Activated CD8-positive, alpha-beta memory T cell treated with anti-CD3 and anti-CD28 coated beads for 36 hours (primary cell): ENCODE results near the gene EGFLAM. TPM values are rescaled to one million over a fixed set of nuclear protein-coding genes. Genes with fewer than 3 reads are reported as not detected.

Source experiments
- CTCF ChIA-PET: fragments of 350-600 bp; sonication (Branson Sonifier 250); formaldehyde crosslinking; loops from one replicate; lab custom pipeline; 2021; ENCODE audit warnings: antibody characterized with exemption; lab: Charles Lee
- POLR2A ChIA-PET: fragments of 350-600 bp; sonication (Branson Sonifier 250); formaldehyde crosslinking; loops from one replicate; lab custom pipeline; 2021; ENCODE audit warnings: antibody characterized with exemption; lab: Charles Lee
- total RNA-seq, 2 experiments: library from RNA; stranded (reverse); gene quantifications; one replicate each; pipeline ENCODE4 v1.2.3, GENCODE V29; 2021

EGFLAM gene
- total RNA-seq, 2 experiments from 2014 or later: not detected

DNA sequence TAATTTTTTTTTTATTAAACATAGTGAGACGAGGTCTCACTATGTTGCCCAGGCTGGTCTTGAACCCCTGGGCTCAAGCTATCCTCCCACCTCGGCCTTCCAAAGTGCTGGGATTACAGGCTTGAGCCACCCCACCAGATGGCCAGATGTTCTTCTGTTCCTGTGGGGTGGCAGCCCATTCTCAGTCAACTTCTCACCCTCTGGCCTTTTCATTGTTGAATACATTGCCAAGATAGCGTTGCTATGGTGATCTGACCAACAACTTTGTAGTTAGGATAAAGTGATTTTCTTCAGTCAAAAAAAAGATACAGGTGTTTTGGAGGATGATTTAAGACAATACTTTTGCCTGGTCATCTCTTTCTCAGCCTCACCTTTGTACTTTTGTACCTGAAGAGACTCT is 109.1 kb downstream of the EGFLAM start:
- CTCF ChIA-PET: interaction anchor here (1.3 kb wide), 1 partner anchor 15 kb away, joined by 3 read pairs; no protein-coding TSS in a partner anchor

DNA sequence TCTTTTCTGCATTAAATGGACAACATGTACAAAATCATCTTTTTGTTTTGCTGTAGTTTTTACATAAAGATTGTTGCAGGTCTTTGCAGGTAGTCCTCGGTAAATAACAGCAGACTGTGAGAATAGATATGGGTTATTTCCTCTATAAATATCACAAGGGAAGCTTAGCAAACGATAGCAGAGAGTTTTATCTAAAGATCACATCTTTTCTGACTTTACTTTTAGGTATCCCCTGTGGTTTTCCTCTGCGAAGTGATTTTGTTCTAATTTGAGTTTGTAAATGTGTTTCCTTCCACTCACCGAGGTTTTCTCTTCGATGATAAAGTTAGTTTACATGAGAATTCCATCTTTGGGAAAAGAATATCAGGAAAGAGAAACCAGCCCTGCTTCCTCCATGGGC is 109.6 kb downstream of the EGFLAM start:
- POLR2A ChIA-PET: no interaction called here
- CTCF ChIA-PET: interaction anchor here (1.3 kb wide), 1 partner anchor 15 kb away, joined by 3 read pairs; no protein-coding TSS in a partner anchor

More for the DNA sequence above, 109.1 kb downstream of the EGFLAM start:
- POLR2A ChIA-PET: no interaction called here

DNA sequence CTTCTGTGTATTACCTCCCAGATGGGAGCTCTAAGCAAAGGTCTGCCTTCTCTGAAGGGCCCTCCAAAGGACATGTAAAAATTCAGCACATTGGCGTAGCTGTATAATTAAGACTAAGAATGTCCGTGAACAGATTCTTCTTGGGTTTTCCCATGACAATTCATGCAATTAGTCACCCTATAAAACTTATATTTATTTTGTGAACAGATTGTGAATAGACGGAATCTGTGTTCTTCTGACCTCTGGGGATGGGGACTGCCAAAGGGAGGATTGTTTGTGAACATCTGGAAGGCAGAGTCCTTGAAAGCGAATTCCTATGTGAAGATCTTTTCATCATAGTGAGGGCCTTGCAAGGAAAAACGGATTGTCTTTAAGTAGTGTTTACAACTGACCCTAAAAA is 111.3 kb downstream of the EGFLAM start:
- ChIA-PET POLR2A (no interaction called here), CTCF (no interaction called here)

DNA sequence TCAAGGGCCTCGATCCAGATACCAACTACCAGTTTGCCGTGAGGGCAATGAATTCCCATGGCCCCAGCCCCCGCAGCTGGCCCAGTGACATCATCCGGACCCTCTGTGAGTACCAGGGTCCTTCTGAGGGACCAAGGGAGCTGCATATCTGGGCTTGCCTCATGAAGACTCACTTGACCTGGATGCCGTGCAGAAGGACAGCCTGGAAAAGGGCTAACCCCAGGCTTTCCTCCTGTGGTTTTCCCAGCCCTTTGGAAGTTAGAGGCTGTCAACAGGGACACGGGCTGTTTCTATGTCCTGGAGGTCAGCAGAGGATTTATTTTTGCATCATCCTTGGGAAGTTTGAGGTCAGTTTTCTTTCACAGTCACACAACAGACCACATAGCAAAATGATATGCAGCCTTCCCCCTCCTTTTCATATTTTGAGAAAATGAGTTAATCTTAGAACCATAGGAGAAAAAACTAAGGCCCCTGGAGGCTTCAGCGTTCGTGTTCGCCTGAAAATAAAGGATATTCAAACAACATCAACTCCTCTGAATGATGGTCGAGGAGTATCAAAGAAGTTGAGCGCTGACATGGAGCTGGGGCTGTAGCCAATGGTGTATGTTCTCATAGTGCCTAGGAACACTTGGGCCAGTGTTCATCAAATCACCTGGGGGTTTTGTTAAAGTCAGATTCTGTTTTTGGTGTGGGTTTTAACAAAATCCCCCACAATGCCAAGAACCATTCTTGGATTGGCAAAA is 112.2 kb downstream of the EGFLAM start:
- ChIA-PET CTCF (no interaction called here), POLR2A (no interaction called here)

DNA sequence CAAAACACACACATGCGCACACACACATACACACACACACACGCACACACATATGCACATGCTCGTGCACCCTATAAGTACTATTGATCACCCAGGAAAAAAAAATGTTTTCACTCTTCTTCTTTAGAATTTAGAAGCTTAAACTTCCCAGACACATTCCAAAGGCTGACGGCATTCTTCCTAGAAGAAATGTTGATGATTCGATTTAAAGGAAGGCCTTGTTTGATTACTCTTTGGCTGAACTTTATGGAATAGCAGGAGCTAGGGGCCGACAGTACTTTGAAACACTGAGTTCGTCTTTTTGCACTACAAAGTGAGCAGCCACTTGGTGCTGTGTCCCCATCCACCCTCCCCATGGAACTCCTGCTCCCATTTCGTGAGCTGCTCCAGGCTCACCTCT is 113.2 kb downstream of the EGFLAM start:
- CTCF ChIA-PET: no interaction called here
- POLR2A ChIA-PET: no interaction called here

DNA sequence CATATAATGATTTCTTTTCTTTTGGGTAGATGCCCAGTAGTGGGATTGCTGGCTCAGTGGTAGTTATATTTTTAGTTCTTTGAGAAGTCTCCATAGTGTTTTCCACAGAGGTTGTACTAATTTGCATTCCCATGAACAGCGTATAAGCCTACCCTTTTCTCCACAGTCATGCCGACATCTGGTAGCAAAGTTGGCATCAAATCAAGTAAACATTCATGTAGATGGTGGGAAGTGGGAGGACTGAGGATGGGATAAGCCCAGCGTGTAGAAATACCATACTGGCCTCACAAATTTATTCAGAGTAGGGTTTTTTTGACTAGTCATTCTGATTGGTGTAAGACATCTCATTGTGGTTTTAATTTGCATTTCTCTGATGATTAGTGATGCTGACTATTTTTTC is 115.4 kb downstream of the EGFLAM start:
- CTCF ChIA-PET: no interaction called here

DNA sequence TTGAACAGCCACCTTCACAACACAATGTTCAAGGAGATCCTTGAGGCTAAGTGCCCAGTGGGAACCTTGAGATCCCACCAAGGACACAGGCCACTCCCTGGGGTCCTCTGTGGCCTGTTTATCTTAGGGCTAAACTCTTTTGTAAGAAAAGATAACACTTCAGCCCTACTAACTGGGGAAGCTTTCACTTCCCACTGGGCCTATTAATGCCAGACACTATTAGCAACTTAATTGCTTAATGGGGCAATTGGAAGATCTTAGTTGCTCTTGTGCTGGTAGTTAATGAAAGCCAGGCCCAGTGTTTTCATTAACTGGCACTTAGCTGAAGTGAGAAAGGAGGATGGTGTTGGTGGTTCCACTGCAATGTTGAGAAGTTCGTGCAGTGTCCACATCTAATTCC is 117.1 kb downstream of the EGFLAM start:
- ChIA-PET POLR2A (no interaction called here), CTCF (no interaction called here)

More for the DNA sequence above, 115.4 kb downstream of the EGFLAM start:
- POLR2A ChIA-PET: no interaction called here

DNA sequence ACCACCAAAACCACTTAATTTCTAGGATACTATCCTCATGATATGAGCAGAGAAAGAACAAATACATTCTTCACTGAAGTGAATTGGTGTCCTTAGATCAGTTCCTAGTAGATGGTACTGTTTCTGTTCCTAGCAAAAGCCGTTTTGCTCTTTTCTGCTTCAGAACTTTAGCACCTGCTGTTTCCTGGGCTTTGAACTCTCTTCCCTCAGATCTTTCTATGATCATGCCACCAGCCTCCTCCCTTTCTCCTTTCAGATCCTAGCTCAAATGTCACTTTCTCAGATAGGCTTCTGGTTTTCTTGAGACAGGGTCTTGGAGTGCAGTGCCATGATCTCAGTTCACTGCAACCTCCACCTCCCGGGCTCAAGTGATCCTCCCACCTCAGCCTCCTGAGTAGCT is 118.0 kb downstream of the EGFLAM start:
- CTCF ChIA-PET: no interaction called here
- POLR2A ChIA-PET: no interaction called here

DNA sequence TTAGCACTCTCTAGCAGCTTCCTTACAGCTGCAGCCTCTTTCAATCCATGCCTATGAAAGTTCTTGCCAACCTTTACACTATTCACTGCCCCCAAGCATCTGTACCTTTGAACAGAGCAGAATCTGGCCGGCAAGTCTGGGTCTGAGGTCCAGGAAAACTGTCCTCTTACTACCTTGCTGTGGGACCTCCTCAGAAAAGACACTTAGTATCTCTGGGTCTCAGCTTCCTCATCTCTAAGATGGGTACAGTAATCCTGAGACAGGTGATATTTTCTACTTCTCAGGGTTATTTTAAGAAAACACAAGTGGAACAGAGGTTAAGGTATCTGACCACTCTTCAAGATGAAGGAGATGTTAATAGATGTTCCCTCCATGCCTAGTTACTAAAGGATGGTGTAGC is 120.2 kb downstream of the EGFLAM start:
- ChIA-PET CTCF (no interaction called here), POLR2A (no interaction called here)

DNA sequence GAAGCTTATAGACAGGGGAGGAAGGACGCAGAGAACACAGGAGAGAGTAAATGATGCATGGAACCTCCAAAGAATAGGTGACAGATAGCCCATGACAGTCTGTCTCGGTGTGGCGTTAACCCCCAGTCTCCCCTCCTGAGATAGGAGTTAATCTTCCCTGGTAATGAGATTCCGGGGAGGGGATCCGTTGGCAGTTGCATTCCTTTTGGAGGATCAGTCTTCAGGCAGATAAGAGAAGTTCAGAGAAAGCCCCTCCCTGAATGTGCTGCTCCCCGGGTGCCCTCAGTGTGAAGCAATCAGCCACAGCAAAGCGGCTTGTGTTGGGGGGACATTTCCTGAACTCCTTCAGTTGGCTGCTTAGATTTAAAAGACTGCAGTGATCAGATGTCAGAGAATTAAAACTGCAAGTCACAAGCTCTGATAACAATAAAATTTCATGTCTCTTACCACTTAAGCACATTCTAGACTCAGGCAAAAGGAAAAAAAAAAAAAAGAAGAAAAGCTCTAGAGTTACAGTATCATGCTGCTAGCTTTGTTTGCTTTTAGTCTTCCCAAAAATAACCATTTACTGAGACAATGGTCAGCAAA is 121.1 kb downstream of the EGFLAM start:
- ChIA-PET POLR2A (no interaction called here), CTCF (no interaction called here)

DNA sequence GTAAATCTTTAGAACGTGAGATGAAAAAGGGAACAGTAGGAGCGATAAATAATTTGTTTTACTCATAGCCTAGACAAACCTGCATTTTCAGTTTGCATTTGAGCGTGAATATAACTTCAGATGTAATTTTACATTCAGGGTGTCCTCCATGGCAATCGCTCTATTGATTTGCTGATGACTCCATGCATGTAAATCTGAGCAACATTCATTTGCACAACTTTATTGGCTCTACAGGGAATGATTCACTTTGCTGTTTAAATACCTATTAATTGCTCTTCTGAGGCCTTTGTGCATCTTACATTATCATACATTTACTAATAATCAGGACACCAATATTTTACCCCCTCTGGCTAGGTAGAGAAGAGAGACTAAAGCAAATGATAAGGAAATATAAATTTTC is 122.2 kb downstream of the EGFLAM start:
- ChIA-PET CTCF (no interaction called here), POLR2A (no interaction called here)

DNA sequence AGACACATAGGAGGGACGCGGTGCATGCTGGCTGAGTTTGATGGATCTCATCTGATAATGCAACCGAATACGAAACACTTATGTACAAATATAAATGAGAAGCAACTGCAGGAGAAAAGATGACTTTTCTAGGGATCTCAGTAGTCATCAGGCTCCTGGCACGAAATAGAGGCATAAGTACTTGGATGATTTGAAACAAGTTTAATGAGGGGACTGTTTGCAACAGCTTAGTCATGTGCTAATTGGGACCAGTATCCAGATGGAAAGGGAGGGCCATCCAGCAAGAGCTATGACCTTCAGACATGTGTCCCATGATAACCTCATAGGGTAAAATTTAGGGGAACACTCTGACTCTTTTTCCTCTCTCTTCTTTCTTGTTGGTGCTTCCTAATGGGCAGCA is 123.0 kb downstream of the EGFLAM start:
- ChIA-PET POLR2A (no interaction called here), CTCF (no interaction called here)

DNA sequence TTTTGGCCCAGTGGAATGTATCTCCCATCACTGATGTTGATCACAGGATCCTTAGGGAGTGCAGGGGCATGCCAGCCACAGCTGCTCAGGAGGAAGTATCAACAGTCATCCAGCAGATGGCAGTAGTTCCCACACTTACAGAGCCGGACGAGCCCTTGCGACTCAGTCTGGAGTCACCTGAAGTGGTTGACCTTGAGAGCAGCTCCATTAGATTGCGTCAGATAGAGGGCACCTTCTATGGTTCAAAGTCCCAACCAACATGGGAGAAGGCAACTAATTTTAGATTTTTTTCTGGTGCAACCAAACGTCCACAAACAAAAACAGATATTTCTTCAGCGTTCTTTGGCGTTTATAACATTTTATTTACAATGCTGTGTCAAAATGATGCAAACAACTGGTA is 124.5 kb downstream of the EGFLAM start:
- ChIA-PET CTCF (interaction anchor here (0.7 to 2.8 kb wide), 3 partner anchors 15 to 549 kb away, joined by 3 to 11 read pairs (median 4); no protein-coding TSS in a partner anchor), POLR2A (no interaction called here)

DNA sequence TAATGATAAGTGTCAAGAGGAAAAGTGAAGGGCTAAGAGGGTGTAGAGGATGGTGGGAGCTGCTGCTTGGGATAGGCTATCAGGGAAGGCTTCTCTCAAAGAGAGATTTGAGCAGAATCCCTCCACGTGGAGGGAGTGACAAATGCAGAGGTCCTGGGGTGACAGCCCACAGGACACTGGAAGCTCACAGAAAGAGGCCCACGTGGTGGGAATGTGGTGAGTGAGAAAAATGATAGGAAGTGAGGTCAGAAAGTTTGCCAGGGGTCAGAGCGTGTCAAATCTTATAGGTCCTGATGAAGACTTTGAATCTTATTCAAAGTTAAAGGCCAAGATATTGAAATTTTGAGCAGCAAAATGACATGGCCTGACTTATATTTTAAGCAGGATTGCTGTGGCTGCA is 125.3 kb downstream of the EGFLAM start:
- ChIA-PET POLR2A (no interaction called here), CTCF (interaction anchor here (2.8 kb wide), 1 partner anchor 426 kb away, joined by 11 read pairs; no protein-coding TSS in a partner anchor)

DNA sequence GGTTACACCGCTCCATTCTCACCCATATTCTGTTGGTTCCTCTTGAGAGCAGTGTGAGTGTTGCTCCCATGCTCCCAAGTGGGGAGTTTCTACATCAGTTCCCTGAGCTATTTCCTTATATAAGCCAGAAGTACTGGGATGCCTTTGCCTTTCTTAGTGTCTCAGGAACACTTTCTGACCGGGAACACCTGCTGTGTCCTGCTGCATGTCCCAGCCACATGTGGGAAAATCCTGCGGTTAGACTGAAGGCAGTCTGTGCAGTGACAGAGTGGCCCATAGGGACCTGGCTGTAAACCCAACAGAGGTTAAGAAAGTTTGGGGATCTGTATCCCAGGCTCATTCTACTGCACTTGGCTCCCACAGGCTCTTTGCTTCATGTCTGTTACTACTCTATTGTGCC is 126.0 kb downstream of the EGFLAM start:
- ChIA-PET CTCF (interaction anchor here (2.8 kb wide), 1 partner anchor 425 kb away, joined by 11 read pairs; no protein-coding TSS in a partner anchor), POLR2A (no interaction called here)

DNA sequence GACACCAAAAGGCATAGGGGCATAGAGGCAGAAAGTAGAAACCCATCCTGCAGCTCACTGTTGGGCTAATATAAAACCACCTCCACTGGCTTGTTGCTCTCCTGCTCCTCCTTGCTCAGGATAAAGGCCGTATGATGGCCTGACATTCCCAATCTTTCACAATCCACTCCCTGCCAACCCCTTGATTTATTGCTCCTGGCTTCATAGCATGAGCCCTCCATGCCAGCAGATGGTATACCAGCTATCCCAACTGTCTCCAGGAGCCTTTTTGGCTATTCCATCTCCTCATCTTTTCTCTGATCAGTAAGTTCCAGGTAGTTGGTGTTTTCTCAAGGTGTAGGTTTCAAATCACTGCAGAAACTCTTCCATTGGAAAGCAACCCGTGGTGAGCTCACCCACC is 128.8 kb downstream of the EGFLAM start:
- POLR2A ChIA-PET: no interaction called here
- CTCF ChIA-PET: no interaction called here

DNA sequence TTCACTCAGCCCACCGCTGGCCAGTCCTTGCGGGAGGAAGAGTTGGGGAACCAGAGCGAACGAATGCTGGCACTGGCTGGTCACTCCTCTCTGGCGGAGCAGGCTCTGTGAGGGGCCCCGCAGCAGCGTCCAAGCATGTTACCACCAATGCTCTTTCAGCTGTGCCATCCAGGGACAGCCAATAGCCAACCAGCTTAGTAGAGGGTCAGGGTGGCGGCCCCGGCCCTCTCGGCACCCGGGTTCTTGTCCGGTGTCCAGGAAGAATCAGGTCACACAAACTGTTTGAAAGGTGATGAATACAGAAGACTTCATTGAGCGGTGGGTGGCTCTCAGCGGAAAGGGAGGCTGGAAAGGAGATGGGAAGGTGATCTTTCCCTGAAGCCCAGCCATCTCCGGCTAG is 135.3 kb downstream of the EGFLAM start:
- POLR2A ChIA-PET: no interaction called here
- CTCF ChIA-PET: no interaction called here

DNA sequence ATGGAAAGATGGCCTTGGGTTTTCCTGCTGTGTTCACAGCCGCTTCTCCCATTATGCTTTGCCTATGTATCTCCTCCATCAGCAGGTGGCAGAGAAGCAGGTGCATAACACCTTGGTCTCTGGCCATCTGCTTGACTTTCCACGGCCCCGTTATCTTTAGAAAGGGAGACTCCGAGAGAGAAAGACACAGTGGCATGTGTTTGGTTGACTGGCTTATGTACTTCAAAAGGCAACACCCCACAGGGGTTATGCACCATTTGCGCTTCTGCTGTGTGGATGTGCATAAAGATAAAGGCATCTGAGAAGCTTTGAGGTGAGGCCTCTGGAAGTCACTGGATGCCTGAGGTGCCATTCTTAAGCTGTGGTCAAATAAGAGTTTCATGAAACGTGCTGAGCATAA is 138.4 kb downstream of the EGFLAM start:
- ChIA-PET CTCF (no interaction called here), POLR2A (no interaction called here)

DNA sequence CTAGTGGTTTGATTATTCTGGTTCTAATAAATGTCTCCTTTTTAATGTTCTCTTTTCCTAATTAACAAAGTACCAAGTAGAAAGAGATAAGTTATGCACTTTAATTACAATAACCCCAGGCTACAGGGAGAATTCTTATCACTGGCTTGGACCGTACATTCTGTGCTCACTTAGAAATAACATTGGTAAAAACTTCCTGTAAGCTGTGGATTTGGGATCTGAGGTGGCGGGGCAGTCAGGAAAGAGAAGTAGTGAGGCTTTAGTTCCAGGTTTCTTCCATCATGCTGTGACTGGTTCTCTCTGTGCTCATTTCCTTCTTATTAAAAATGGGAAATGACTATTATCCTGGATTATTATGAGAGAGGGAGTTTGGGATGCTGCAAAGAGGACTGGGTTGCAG is 142.0 kb downstream of the EGFLAM start:
- POLR2A ChIA-PET: no interaction called here
- CTCF ChIA-PET: no interaction called here

DNA sequence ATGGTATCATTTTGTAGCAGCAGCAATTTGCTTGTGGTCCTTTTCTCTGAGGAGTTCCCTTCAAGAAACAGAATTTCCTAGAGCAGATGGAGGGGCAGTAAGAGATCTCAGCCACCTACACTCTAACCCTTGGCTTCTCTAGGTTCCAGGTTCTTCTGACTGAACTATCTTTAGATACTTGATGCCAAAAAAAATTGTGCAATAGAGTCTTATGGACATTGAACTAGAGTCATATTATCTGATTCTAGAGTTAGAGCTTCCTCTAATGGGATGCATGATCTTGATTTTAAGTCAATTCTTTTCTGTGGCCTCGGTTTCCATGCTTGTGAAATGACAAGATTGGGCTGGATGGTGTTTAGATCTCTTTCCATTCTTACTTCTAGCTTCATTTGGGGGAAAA is 142.8 kb downstream of the EGFLAM start:
- POLR2A ChIA-PET: no interaction called here
- CTCF ChIA-PET: no interaction called here

DNA sequence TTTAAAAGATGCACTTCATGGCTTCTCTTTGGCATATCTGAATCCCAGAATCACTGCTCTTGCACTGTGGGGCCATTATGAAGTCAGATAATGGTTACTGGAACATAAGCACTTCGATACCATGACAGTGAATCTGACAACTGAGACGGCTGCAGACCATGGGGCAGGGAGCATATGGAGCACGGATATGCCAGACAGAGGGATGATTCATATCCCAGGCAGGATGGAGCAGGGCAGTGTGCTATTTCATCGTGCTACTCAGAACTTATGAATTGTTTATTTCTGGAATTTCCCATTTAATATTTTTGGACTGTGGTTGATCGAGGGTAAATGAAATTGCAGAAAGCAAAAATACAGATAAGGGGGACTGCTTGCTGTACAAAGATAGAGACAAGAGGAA is 145.0 kb downstream of the EGFLAM start:
- POLR2A ChIA-PET: no interaction called here
- CTCF ChIA-PET: no interaction called here
